Kidney epithelial cell (primary cell): Measurements from ENCODE around the gene WNT7A. TPM values are rescaled to one million over a fixed set of nuclear protein-coding genes. Genes with fewer than 3 reads are reported as not detected.

Experiments used
- DNase-seq: peaks from one replicate; pipeline ENCODE4 v3.0.0-alpha.2; 2010; ENCODE audit warnings: low read depth
- H3K27me3 ChIP-seq: 2 replicates; pipeline ENCODE4 v1.6.0; 2011; ENCODE audit warnings: low read length; ENCODE audit not compliant: control insufficient read depth, insufficient read depth
- H3K36me3 ChIP-seq: 2 replicates; pipeline ENCODE4 v1.5.1; 2011; ENCODE audit warnings: low read length; ENCODE audit not compliant: control insufficient read depth, insufficient read depth
- H3K4me3 ChIP-seq: 2 replicates; pipeline ENCODE4 v1.5.1; 2011; ENCODE audit warnings: low read depth, mild to moderate bottlenecking, control low read depth, low read length
- total RNA-seq: library from RNA; depleted of rRNA; stranded (reverse); fragments of >200 nt; gene quantifications from 2 replicates; pipeline ENCODE4 v1.2.3, GENCODE V29; 2015
- TF ChIP-seq, protein P1 (sequence below): IDR thresholded peaks from 2 replicates; pipeline ENCODE4 v1.5.1; 2011; ENCODE audit warnings: mild to moderate bottlenecking, moderate library complexity, low read length, control low read depth, inconsistent platforms; ENCODE audit not compliant: insufficient read depth, poor library complexity, severe bottlenecking

WNT7A gene
- total RNA-seq, 1 donor from 2014 or later: 14.4 TPM

DNA sequence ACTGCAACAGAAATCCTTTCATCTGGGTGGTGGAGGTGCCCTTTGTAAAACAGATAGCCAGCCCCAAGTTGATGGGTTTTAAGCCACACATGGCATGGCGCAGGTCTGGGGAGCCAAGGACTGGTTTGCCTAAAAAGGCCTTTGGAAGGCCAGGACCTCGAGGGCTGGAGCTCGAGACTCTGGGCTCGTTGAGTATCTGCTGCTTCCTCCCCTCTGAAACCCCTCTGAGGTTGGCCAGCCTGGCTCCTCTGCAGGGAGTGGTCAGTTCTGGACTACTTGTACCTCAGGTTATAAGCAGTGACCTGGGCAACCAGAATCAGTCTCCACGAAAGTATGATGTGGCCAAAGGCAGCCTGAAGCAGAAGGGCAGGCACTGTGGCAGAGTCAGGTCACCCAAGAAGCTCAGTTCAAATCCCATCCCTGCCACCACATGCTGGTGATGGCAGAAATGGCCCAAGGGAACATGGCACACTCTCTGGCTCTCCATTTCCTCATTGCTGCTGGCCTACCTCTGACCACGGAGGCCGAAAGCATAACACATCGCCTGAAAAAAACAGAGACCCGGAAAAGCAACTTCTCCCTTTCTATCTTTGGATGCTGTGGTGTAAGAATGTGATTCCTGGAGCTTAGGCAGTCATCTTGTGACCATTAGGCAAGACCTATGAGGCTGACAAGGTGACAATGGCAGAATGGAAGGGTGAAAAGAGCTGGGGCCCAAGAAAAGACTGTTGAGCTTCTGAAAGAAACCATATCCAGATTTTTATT lies 51.2 kb downstream of the WNT7A start:
- H3K36me3 ChIP-seq: peaks cover 1% of the 10 kb centered on the region
- no peaks in the 10 kb centered on the region for H3K27me3 ChIP-seq
- DNase-seq: no peak
- H3K4me3 ChIP-seq: no peak overlapping the region
- TF ChIP-seq, protein P1, sequence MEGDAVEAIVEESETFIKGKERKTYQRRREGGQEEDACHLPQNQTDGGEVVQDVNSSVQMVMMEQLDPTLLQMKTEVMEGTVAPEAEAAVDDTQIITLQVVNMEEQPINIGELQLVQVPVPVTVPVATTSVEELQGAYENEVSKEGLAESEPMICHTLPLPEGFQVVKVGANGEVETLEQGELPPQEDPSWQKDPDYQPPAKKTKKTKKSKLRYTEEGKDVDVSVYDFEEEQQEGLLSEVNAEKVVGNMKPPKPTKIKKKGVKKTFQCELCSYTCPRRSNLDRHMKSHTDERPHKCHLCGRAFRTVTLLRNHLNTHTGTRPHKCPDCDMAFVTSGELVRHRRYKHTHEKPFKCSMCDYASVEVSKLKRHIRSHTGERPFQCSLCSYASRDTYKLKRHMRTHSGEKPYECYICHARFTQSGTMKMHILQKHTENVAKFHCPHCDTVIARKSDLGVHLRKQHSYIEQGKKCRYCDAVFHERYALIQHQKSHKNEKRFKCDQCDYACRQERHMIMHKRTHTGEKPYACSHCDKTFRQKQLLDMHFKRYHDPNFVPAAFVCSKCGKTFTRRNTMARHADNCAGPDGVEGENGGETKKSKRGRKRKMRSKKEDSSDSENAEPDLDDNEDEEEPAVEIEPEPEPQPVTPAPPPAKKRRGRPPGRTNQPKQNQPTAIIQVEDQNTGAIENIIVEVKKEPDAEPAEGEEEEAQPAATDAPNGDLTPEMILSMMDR: no peak

DNA sequence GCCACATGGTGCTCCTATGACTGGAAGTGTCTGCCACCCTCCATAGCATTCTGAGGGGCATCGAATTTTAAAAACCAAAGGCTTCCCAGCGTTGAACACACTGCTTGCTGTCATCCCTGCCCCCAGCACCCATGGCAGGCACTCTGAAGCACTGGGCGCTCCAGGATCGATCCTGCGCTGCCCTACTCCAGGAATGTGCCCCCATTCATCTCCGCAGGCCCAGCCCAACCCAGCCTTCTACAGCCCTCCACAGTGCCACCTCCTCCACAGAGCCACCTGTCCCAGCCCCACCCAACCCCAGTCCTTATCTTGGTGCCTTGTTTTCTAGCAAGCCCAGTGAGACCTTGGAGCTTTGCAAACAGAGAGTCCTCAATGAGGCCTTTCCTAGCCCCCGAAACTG lies 52.2 kb downstream of the WNT7A start:
- TF ChIP-seq, protein P1: no peak
- Histone ChIP-seq H3K36me3 (peaks cover 1% of the 10 kb centered on the region), H3K4me3 (no peak overlapping the region), H3K27me3 (no peaks in the 10 kb centered on the region)
- DNase-seq: no peak

GRCh38 chr3:13827256-13827655 lies 52.6 kb downstream of the WNT7A start:
- DNase-seq: no peak
- H3K36me3 ChIP-seq: peaks cover 1% of the 10 kb centered on the region

GRCh38 chr3:13826672-13827071 lies 53.2 kb downstream of the WNT7A start:
- TF ChIP-seq, protein P1: no peak
- H3K36me3 ChIP-seq: peaks cover 1% of the 10 kb centered on the region

More at GRCh38 chr3:13827256-13827655, 52.6 kb downstream of the WNT7A start:
- Histone ChIP-seq H3K4me3 (no peak overlapping the region), H3K27me3 (no peaks in the 10 kb centered on the region)
- TF ChIP-seq, protein P1: no peak

DNA sequence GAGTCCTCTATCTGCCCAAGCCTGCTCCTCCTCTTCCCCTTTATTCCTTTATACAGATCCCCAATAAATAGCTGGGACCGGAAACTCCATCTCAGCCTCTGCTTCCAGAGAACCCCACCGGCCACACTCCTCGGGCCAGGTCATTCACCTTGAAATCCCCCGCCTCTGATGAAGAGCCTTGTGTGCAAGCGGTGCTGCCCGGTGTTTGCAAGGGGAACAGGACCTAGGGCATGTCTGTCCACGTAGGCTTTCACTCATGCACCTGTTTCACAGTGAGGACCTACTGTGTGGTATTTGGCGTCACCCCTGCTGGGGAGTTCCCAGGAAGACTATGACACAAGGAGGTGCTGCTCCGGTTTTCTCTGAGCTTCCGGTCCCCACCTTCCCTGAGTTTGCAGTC lies 54.0 kb downstream of the WNT7A start:
- H3K36me3 ChIP-seq: peaks cover 1% of the 10 kb centered on the region
- no peak for DNase-seq
- no peaks in the 10 kb centered on the region for H3K27me3 ChIP-seq
- H3K4me3 ChIP-seq: no peak overlapping the region
- TF ChIP-seq, protein P1: no peak

More at GRCh38 chr3:13826672-13827071, 53.2 kb downstream of the WNT7A start:
- no peak for DNase-seq
- Histone ChIP-seq H3K4me3 (no peak overlapping the region), H3K27me3 (no peaks in the 10 kb centered on the region)

DNA sequence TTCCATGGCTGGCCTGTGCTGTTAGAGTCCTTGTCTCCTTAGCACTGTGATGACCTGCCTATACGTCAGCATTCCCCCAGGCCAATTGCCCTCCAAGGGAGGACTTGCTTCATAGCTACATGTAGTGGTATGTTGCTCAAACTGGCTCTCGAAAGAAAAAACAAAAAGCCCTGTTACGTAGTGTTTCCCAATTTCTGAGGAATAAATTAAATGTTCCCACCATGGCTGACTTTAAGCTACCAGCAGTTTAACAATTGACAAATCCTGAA lies 54.6 kb downstream of the WNT7A start:
- H3K27me3 ChIP-seq: no peaks in the 10 kb centered on the region
- no peak overlapping the region for H3K4me3 ChIP-seq
- no peak for DNase-seq
- H3K36me3 ChIP-seq: peaks cover 1% of the 10 kb centered on the region
- TF ChIP-seq, protein P1: no peak
